Suprapubic skin (tissue), 4 donors: ENCODE measurements around the gene ADAMTS17. TPM values are rescaled to one million over a fixed set of nuclear protein-coding genes. Genes with fewer than 3 reads are reported as not detected.

Experiments used
- DNase-seq, 2 donors: peaks; one replicate each; pipeline ENCODE4 v3.0.0-alpha.2; 2019; ENCODE audit warnings: low spot score in 2 of 2
- H3K27ac ChIP-seq: fragments of 200-600 bp; sonication (generic); one replicate; pipeline ENCODE4 v1.5.1; 2019
- H3K27me3 ChIP-seq: fragments of 200-600 bp; sonication (generic); one replicate; pipeline ENCODE4 v1.5.1; 2019
- H3K36me3 ChIP-seq: fragments of 200-600 bp; sonication (generic); one replicate; pipeline ENCODE4 v1.5.1; 2019
- H3K4me1 ChIP-seq: fragments of 200-600 bp; sonication (generic); one replicate; pipeline ENCODE4 v1.5.1; 2019
- H3K4me3 ChIP-seq: fragments of 200-600 bp; sonication (generic); one replicate; pipeline ENCODE4 v1.5.1; 2019; ENCODE audit warnings: mild to moderate bottlenecking
- H3K9me3 ChIP-seq: fragments of 200-600 bp; sonication (generic); one replicate; pipeline ENCODE4 v1.5.1; 2019
- EP300 ChIP-seq: sonication (generic); formaldehyde crosslinking; IDR thresholded peaks from one replicate; pipeline ENCODE4 v1.6.1; 2017; ENCODE audit warnings: antibody characterized with exemption
- POLR2A ChIP-seq, 2 donors: fragments of 450-650 bp; IDR thresholded peaks; one replicate each; pipeline ENCODE4 v1.6.1; 2017; ENCODE audit warnings: antibody characterized with exemption in 2 of 2, mild to moderate bottlenecking in 2 of 2, moderate library complexity in 2 of 2
- POLR2AphosphoS5 ChIP-seq, 3 donors: sonication (generic); formaldehyde crosslinking; IDR thresholded peaks; one replicate each; pipeline ENCODE4 v1.6.1; 2017; ENCODE audit warnings: antibody characterized with exemption in 3 of 3
- WGBS: methylation state at CpG from one replicate; pipeline ENCODE4 v1.1.5; 2018; 5-methylcytosine and 5-hydroxymethylcytosine counted together
- total RNA-seq, 4 donors: library from RNA; depleted of rRNA; stranded (reverse); fragments of >200 nt; gene quantifications; one replicate each; pipeline ENCODE4 v1.1.0, GENCODE V29; 2016
- TF ChIP-seq, protein P1 (sequence below), 2 donors: fragments of 200-600 bp in 1 of 2; fragments of 450-650 bp in 1 of 2; sonication (generic) in 1 of 2; IDR thresholded peaks; one replicate each; pipeline ENCODE4 v1.5.1; 2016 to 2019; ENCODE audit warnings: antibody characterized with exemption in 2 of 2, mild to moderate bottlenecking in 1 of 2, moderate library complexity in 1 of 2

Gene ADAMTS17
- total RNA-seq, 4 donors from 2014 or later: 4.2 to 12.3 (median 6.3) TPM

GRCh38 chr15:100140527-100141308 is 201.1 kb downstream of the ADAMTS17 start:
- TF ChIP-seq POLR2AphosphoS5 (IDR thresholded peaks at IDR 0.05) (no peak), EP300 (no peak), POLR2A (IDR thresholded peaks at IDR 0.05) (no peak)
- TF ChIP-seq, protein P1, sequence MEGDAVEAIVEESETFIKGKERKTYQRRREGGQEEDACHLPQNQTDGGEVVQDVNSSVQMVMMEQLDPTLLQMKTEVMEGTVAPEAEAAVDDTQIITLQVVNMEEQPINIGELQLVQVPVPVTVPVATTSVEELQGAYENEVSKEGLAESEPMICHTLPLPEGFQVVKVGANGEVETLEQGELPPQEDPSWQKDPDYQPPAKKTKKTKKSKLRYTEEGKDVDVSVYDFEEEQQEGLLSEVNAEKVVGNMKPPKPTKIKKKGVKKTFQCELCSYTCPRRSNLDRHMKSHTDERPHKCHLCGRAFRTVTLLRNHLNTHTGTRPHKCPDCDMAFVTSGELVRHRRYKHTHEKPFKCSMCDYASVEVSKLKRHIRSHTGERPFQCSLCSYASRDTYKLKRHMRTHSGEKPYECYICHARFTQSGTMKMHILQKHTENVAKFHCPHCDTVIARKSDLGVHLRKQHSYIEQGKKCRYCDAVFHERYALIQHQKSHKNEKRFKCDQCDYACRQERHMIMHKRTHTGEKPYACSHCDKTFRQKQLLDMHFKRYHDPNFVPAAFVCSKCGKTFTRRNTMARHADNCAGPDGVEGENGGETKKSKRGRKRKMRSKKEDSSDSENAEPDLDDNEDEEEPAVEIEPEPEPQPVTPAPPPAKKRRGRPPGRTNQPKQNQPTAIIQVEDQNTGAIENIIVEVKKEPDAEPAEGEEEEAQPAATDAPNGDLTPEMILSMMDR (IDR thresholded peaks at IDR 0.05): no peak
- H3K27ac ChIP-seq: no peak overlapping the region
- WGBS: 83% methylated on average over 19 of the region's 25 CpGs
- no peaks in the 10 kb centered on the region for H3K9me3 ChIP-seq
- H3K27me3 ChIP-seq: no peaks in the 10 kb centered on the region
- no peak overlapping the region for H3K4me3 ChIP-seq
- H3K36me3 ChIP-seq: no peaks in the 10 kb centered on the region
- peaks cover 12% of the 10 kb centered on the region for H3K4me1 ChIP-seq
- no peak for DNase-seq

GRCh38 chr15:100134586-100134985 is 207.2 kb downstream of the ADAMTS17 start:
- no peaks in the 10 kb centered on the region for H3K27me3 ChIP-seq
- DNase-seq: no peak
- H3K27ac ChIP-seq: no peak overlapping the region
- no peak overlapping the region for H3K4me3 ChIP-seq
- TF ChIP-seq POLR2A (IDR thresholded peaks at IDR 0.05) (no peak), POLR2AphosphoS5 (IDR thresholded peaks at IDR 0.05) (no peak), EP300 (no peak)
- TF ChIP-seq, protein P1 (IDR thresholded peaks at IDR 0.05): no peak
- WGBS: 76% methylated on average over 5 of the region's 5 CpGs
- no peaks in the 10 kb centered on the region for H3K4me1 ChIP-seq
- no peaks in the 10 kb centered on the region for H3K36me3 ChIP-seq
- H3K9me3 ChIP-seq: no peaks in the 10 kb centered on the region

DNA sequence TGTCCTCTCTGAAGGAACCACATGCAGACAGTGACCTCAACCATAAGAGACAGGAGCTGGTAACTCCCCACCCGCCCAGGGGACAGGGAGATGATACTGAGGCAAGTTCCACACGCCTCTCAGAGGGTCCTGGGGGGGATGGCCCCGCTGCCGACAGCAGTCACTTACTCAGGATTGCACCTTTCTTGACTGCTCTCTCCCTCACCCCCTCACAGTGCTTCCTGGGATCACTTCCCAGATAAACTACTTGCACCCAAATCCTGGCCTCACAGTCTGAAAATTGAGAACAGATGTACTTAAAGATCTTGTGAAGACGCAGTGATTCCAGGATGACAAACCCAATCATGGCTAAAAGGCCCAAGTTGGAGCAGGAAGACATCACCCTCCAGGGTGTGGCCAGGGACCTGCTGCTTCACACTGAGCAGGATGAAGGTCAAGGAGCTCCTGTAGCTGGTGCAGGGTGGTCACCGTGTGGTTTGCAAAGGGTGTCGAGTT is 207.6 kb downstream of the ADAMTS17 start:
- Histone ChIP-seq H3K4me1 (no peaks in the 10 kb centered on the region), H3K36me3 (no peaks in the 10 kb centered on the region), H3K9me3 (no peaks in the 10 kb centered on the region), H3K27ac (no peak overlapping the region), H3K27me3 (no peaks in the 10 kb centered on the region), H3K4me3 (no peak overlapping the region)
- TF ChIP-seq EP300 (no peak), POLR2A (IDR thresholded peaks at IDR 0.05) (no peak)
- no peak for DNase-seq
- 58% methylated on average over 7 of the region's 7 CpGs for WGBS

- TF ChIP-seq, protein P1 (IDR thresholded peaks at IDR 0.05): no peak
- TF ChIP-seq POLR2A (IDR thresholded peaks at IDR 0.05) (no peak), EP300 (no peak)
- no peak overlapping the region for H3K27ac ChIP-seq
- no peaks in the 10 kb centered on the region for H3K36me3 ChIP-seq
- H3K4me1 ChIP-seq: no peaks in the 10 kb centered on the region
- 87% methylated on average over 3 of the region's 3 CpGs for WGBS
- no peak overlapping the region for H3K4me3 ChIP-seq
- no peaks in the 10 kb centered on the region for H3K9me3 ChIP-seq
- H3K27me3 ChIP-seq: no peaks in the 10 kb centered on the region
- no peak for DNase-seq
Observed at GRCh38 chr15:100133001-100133400, 208.8 kb downstream of the ADAMTS17 start.

DNA sequence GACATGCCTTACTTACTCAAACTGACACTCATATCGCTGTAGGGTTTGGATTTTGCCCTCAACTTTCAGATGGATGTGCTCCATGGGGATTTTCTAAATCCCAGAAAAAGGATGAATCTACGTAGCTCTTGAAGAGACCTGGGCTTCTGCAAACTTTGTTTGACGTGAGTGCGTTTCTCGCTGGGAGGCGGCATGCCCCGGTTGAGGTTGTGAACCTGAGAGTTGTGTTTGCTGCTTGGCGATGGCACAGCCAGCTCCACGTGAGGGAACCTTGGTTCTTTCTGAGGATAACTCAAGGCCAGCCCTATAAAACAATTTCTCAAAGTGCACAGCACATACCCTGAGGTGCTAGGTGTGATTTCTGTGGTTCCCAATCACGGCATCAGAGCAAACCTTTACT is 209.5 kb downstream of the ADAMTS17 start:
- Histone ChIP-seq H3K36me3 (no peaks in the 10 kb centered on the region), H3K27me3 (no peaks in the 10 kb centered on the region), H3K4me3 (no peak overlapping the region), H3K27ac (no peak overlapping the region), H3K9me3 (no peaks in the 10 kb centered on the region), H3K4me1 (no peaks in the 10 kb centered on the region)
- TF ChIP-seq POLR2A (IDR thresholded peaks at IDR 0.05) (no peak), POLR2AphosphoS5 (IDR thresholded peaks at IDR 0.05) (no peak), EP300 (no peak)
- TF ChIP-seq, protein P1 (IDR thresholded peaks at IDR 0.05): no peak
- WGBS: 93% methylated on average over 10 of the region's 10 CpGs
- DNase-seq: no peak
